ENCODE results near the gene WDR5.

- TF ChIP-seq GATA3 (IDR thresholded peaks at IDR 0.05; ENCODE audit: borderline replicate concordance) (no peak), CTCF (IDR thresholded peaks at IDR 0.05) (no peak), RAD21 (conservative IDR thresholded peaks at IDR 0.05 in 1 of 2, IDR thresholded peaks at IDR 0.05 in 1 of 2) (no peak), BCL3 (IDR thresholded peaks at IDR 0.05) (no peak)
Observed at GRCh38 chr9:134131471-134132207, 4.2 kb upstream of the WDR5 start.

All from A549 (cell line).